HG03469 (cell line): ENCODE data around the gene TPRA1.

Experiments
- ATAC-seq: cut with Tn5 transposase; IDR thresholded peaks from one replicate; pipeline ENCODE4 v1.9.1; 2021; ENCODE audit warnings: mild to moderate bottlenecking, moderate library complexity, moderate number of reproducible peaks; ENCODE audit not compliant: unreplicated experiment

TPRA1 gene

DNA sequence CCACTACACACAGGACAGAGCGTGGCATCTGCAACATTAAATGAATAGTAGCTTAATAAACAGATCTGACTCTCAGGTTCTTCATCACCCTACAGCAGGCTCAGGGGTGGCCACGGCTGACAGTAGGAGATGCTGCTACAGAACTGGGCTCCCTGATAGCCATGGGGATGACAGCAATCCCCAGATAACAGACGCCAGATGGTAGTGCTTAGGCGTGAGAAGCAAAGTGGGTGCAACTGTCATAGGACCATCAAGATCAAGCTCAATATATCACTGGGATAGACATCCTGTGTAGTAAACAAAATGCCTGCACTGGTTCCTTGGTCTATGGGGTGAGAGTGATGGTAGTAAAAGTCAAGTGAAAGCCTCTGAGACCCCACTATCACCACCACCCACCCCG, 2.6 kb upstream of the TPRA1 start:
- no peak for ATAC-seq

DNA sequence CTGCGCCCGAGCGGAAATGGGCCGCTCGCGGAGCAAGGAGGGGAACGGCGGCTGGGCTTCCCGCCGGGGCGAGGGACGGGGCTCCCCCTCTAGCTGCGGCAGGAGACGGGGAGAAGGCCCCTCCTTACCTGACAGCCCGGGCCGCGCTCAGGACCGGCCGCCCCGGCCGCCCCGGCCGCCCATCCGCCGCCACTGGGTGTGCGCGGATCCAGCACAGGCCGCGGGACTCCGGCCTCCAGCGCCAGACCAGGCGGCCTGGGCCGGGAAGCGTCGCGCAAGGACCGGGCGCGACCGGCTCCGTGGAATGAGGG, 296 bp downstream of the TPRA1 start:
- peak; percentile 5 for ATAC-seq

DNA sequence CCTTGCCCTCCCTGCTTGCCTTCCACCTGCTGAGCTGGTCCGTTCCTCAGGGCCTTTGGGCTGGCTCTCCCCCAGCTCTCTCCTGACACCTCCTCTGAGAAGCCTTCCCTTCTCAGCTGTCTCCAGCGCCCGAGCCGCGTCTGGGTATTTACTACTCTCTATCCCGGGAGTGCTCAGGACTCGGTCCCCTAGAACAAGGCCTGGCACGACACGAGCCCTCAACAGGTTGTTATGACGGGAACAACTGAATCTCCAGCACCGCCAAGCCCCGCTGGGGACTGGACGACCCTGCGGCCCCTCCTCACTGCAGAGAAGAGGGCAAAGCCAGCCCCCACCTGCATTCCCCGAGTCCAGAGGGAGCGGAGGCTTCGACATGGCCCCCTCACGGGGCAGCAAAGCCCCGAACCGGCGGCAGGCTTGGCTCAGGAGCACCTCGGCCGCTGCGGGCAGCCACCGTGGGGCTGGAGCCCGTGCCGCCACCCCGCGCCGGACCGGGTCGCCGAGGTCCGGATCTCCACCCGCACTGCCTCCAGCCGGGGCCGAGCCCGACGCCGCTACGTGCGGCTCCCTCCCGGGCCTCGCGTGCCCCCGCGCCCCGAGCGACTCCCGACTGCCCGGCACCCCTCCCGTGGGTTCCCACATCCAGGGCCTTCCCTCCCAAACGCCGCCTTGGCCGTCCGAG, 792 bp downstream of the TPRA1 start:
- no peak for ATAC-seq

DNA sequence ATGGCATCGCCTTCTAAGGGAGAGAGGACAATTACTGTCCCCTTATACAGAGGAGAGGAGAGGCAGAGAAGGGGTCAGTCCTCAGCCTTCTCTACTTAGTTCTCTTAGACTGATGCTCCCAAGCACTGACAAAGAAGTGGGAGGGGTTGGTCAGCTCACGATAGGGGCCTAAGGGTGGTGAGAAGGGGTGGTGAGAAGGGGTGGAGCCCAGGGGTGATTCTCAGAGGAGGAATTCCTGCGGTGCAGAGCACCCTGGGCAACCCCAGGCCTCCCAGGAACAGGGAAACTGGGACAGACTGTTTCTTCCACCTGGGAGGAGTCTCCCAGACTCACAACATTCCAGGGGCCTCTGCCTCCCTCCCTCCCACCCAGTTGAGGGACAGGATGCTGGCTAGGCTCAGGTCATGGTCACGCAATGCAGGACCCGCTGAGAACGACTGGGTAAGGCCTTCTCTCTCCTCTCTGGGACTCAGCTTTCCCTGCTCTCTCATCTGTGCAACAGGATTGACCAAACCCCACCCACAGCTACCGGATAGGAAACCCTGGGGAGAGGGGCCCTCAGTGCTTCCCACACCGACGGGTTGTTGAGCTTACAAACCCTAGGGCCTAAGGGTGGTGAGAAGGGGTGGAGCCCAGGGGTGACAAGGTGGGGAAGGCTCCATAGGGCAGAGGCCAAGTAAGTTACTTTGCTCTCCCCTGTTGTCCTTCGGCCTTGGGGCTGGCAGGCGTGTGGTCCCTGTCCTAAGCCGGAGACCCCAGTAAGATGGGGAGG, 1.5 kb downstream of the TPRA1 start:
- no peak for ATAC-seq

- no peak for ATAC-seq
Observed at GRCh38 chr3:127587876-127588275, 2.7 kb downstream of the TPRA1 start.

- ATAC-seq, result no peak
Observed at GRCh38 chr3:127585813-127586413, 4.6 kb downstream of the TPRA1 start.

GRCh38 chr3:127585163-127585812, 5.2 kb downstream of the TPRA1 start:
- ATAC-seq, result no peak

GRCh38 chr3:127584734-127585133, 5.8 kb downstream of the TPRA1 start:
- ATAC-seq, result no peak

GRCh38 chr3:127580327-127581060, 10.0 kb downstream of the TPRA1 start:
- no peak for ATAC-seq

GRCh38 chr3:127578802-127579201, 11.7 kb downstream of the TPRA1 start:
- ATAC-seq, result no peak

GRCh38 chr3:127578168-127578567, 12.4 kb downstream of the TPRA1 start:
- ATAC-seq, result no peak

DNA sequence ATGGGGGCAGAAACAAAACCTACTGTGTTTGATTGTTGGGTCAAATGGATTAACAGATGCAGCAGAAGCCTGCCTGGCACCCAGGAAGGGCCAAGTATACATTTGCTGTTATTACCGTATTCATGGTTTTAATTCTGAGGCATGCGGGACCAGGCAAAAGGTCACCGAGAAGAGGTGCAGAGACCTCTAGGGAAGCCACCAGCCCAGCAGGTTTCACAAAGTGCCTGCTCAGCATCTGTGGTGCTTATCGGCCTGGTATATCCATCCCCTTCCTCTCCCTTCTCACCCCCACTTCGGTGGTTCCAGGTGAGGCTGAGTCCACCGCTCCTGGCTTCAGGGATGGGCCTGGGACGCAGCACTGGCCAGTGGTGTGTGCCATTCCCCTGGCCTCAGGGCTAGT, 13.1 kb downstream of the TPRA1 start:
- ATAC-seq, result no peak

GRCh38 chr3:127574880-127575878, 15.4 kb downstream of the TPRA1 start:
- peak; percentile 68 for ATAC-seq

- no peak for ATAC-seq
Observed at GRCh38 chr3:127573912-127574311, 16.6 kb downstream of the TPRA1 start.

- no peak for ATAC-seq
Observed at GRCh38 chr3:127573401-127573800, 17.1 kb downstream of the TPRA1 start.

DNA sequence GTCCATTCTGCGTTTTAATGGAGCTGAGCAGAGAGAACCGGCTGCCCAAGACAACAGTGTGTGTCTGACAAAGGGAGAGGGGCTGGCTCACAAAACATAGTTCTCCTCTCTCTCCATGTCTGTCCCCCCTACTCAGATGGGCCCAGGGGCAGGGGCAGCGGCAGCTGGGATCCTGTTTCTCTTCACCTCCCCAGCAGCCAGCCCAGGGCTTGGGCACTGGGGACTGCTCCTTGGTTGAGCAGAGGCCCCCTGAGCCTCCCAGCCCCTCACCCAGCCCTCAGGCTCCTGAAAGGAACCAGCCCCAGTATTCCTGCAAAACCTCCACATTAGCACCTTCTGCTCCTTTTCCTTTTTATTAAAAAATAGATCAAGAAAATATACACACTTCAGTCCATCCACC, 17.8 kb downstream of the TPRA1 start:
- no peak for ATAC-seq

- no peak for ATAC-seq
Observed at GRCh38 chr3:127572186-127572585, 18.3 kb downstream of the TPRA1 start.

DNA sequence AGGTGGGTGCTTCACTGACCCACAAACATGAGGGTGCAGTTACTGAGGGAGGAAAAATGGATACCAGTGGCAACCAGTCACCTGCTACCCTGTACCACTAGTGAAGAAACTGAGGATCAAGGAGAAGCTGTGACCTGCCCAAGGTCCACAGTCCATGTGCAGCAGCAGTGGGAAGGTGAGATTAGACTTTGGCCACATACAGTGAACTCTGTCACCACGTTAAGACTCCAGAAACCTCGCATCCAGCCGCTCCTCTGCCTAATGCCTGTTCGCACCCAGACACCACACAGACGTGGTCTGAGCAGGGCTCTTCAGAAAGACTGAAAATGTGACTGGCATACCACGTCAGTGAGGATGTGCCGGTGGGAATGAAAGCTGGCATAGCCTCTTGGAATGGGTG, 20.0 kb downstream of the TPRA1 start:
- no peak for ATAC-seq

DNA sequence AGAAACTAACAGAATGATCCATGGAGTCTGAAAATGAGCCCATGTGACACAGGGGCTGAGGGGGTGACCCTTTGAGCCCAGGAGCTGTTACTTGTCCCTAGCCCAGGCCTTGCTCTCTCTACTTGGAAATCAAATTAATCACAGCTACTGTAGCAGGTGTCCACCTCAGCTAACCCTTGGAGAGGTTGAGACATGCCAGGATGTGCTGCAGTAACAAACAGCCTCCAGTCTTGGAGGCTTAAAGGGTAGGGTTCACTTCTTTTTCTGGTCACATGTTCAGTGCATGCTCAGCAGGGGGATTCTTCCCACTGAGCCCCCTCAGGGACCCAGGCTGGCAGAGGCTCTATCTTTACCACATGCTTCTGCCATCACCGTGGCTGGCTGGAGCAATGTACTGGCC, 21.4 kb downstream of the TPRA1 start:
- ATAC-seq, result no peak

DNA sequence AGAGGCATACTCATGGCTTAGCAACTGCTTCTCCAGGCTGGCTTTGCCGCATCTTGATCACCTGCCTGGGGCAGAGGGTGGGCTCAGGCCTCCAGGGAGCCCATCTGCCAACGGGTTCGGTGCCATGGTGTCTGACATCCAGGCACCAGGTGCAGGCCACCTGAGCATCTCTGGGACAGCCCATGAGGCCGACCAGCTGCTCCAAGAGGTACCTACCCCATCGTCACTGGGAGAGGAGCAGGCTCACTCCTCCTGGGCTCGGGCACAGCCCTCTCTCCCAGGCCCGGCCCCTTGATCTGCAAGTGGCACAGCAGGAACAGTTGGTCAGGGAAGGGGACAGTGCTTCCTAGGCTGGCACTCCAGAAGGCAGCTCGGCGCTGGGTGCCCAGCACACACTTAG, 21.9 kb downstream of the TPRA1 start:
- ATAC-seq, result no peak
